Keratinocyte (primary cell): ENCODE data around the gene CHST8. TPM values are rescaled to one million over a fixed set of nuclear protein-coding genes. Genes with fewer than 3 reads are reported as not detected.

Experiments used
- DNase-seq: peaks from one replicate; pipeline ENCODE4 v3.0.0-alpha.2; 2011; ENCODE audit warnings: low read depth, missing footprints, low spot score
- FAIRE-seq: peaks from 2 replicates; lab custom pipeline; 2011; peaks lifted over from hg19 to GRCh38; lab: Jason Lieb, UNC
- H2AFZ ChIP-seq: 2 replicates; pipeline ENCODE4 v1.6.0; 2012; ENCODE audit warnings: low read length, control low read depth, inconsistent platforms; ENCODE audit not compliant: control insufficient read depth
- H3K27ac ChIP-seq: 2 replicates; pipeline ENCODE4 v1.5.1; 2011; ENCODE audit warnings: low read length; ENCODE audit not compliant: control insufficient read depth, insufficient read depth
- H3K27me3 ChIP-seq: 3 replicates; pipeline ENCODE4 v1.6.0; 2011; ENCODE audit warnings: low read length; ENCODE audit not compliant: control insufficient read depth, insufficient read depth; ENCODE audit errors: extremely low read depth
- H3K36me3 ChIP-seq, 2 experiments: 2 replicates in 1 of 2; 3 replicates in 1 of 2; pipeline ENCODE4 v1.5.1; 2011; ENCODE audit warnings: low read length in 2 of 2, mild to moderate bottlenecking in 1 of 2; ENCODE audit not compliant: control insufficient read depth in 2 of 2, insufficient read depth in 2 of 2; ENCODE audit errors: extremely low read depth in 1 of 2
- H3K4me1 ChIP-seq: 3 replicates; pipeline ENCODE4 v1.5.1; 2011; ENCODE audit warnings: low read length; ENCODE audit not compliant: control insufficient read depth, insufficient read depth; ENCODE audit errors: extremely low read depth
- H3K4me2 ChIP-seq: 3 replicates; pipeline ENCODE4 v1.6.0; 2011; ENCODE audit warnings: low read depth, low read length; ENCODE audit not compliant: control insufficient read depth, insufficient read depth; ENCODE audit errors: extremely low read depth
- H3K4me3 ChIP-seq, 3 experiments: fragments of 200-600 bp in 1 of 3; sonication (generic) in 1 of 3; 2 replicates in 2 of 3; 3 replicates in 1 of 3; pipeline ENCODE4 v1.5.1; 2011 to 2016; ENCODE audit warnings: low read length in 3 of 3, mild to moderate bottlenecking in 3 of 3, control low read depth in 2 of 3, inconsistent platforms in 1 of 3, low read depth in 1 of 3, mixed read lengths in 1 of 3, mixed run types in 1 of 3, moderate library complexity in 1 of 3; ENCODE audit not compliant: control insufficient read depth in 2 of 3, insufficient read depth in 2 of 3; ENCODE audit errors: extremely low read depth in 1 of 3
- H3K79me2 ChIP-seq: 2 replicates; pipeline ENCODE4 v1.6.0; 2012; ENCODE audit warnings: low read length; ENCODE audit not compliant: control insufficient read depth, insufficient read depth
- H3K9ac ChIP-seq: 3 replicates; pipeline ENCODE4 v1.6.0; 2011; ENCODE audit warnings: low read length; ENCODE audit not compliant: control insufficient read depth, insufficient read depth; ENCODE audit errors: extremely low read depth
- H3K9me1 ChIP-seq: 3 replicates; pipeline ENCODE4 v1.6.0; 2011; ENCODE audit warnings: low read length; ENCODE audit not compliant: control insufficient read depth, insufficient read depth; ENCODE audit errors: extremely low read depth
- H3K9me3 ChIP-seq: 2 replicates; pipeline ENCODE4 v1.5.1; 2012; ENCODE audit warnings: low read depth, low read length; ENCODE audit not compliant: control insufficient read depth
- H4K20me1 ChIP-seq: 3 replicates; pipeline ENCODE4 v1.6.0; 2011; ENCODE audit warnings: low read length; ENCODE audit not compliant: control insufficient read depth, insufficient read depth; ENCODE audit errors: extremely low read depth
- EZH2 ChIP-seq: IDR thresholded peaks from one replicate; pipeline ENCODE4 v1.6.1; 2012; ENCODE audit warnings: inconsistent platforms, mild to moderate bottlenecking, low read length, moderate library complexity
- dilution Hi-C: fragments of 300-500 bp; cut with MboI; formaldehyde crosslinking; loops from one replicate; pipeline ENCODE4 v1.7.0; 2020; ENCODE audit warnings: low sequenced_read_pairs; ENCODE audit not compliant: extremely low pct_ligation_motif_present
- polyA plus RNA-seq, 5 experiments: library from polyadenylated mRNA; depleted of rRNA in 3 of 5; stranded (reverse) in 3 of 5; stranded (forward) in 1 of 5; unstranded in 1 of 5; fragments of >200 nt; gene quantifications; 1 replicate in 1 of 5; 2 replicates in 3 of 5; 3 replicates in 1 of 5; pipeline versions ENCODE4 v1.2.1 to v1.2.3, GENCODE V29; 2011 to 2012; ENCODE audit warnings: missing spikeins in 2 of 5, low read depth in 1 of 5, low replicate concordance in 1 of 5
- TF ChIP-seq, protein P1 (sequence below), 3 experiments: IDR thresholded peaks in 1 of 3; conservative IDR thresholded peaks in 1 of 3; optimal IDR thresholded peaks in 1 of 3; 2 replicates in 2 of 3; 3 replicates in 1 of 3; pipeline versions ENCODE3 to v1.5.1; 2011; ENCODE audit warnings: low read length in 3 of 3, mild to moderate bottlenecking in 3 of 3, moderate library complexity in 2 of 3, control low read depth in 1 of 3, inconsistent platforms in 1 of 3; ENCODE audit not compliant: insufficient read depth in 2 of 3; ENCODE audit errors: extremely low read depth in 1 of 3

CHST8 gene
- polyA plus RNA-seq, 1 donor (not counting 4 experiments of a cell fraction or from before 2014, with no cell fraction given): not detected

GRCh38 chr19:33763633-33764371 lies 142.0 kb downstream of the CHST8 start:
- Histone ChIP-seq H3K4me1 (no peaks in the 10 kb centered on the region), H3K9me3 (no peaks in the 10 kb centered on the region), H3K27me3 (no peaks in the 10 kb centered on the region), H4K20me1 (no peaks in the 10 kb centered on the region), H3K9me1 (no peaks in the 10 kb centered on the region), H3K27ac (no peak overlapping the region), H3K4me3 (no peak overlapping the region), H3K9ac (no peak overlapping the region), H3K79me2 (no peaks in the 10 kb centered on the region), H3K4me2 (no peak overlapping the region), H3K36me3 (no peaks in the 10 kb centered on the region), H2AFZ (no peak overlapping the region)
- no peak for FAIRE-seq
- no peak for DNase-seq
- dilution Hi-C loops: no loop called here
- TF ChIP-seq, protein P1, sequence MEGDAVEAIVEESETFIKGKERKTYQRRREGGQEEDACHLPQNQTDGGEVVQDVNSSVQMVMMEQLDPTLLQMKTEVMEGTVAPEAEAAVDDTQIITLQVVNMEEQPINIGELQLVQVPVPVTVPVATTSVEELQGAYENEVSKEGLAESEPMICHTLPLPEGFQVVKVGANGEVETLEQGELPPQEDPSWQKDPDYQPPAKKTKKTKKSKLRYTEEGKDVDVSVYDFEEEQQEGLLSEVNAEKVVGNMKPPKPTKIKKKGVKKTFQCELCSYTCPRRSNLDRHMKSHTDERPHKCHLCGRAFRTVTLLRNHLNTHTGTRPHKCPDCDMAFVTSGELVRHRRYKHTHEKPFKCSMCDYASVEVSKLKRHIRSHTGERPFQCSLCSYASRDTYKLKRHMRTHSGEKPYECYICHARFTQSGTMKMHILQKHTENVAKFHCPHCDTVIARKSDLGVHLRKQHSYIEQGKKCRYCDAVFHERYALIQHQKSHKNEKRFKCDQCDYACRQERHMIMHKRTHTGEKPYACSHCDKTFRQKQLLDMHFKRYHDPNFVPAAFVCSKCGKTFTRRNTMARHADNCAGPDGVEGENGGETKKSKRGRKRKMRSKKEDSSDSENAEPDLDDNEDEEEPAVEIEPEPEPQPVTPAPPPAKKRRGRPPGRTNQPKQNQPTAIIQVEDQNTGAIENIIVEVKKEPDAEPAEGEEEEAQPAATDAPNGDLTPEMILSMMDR (optimal IDR thresholded peaks at IDR 0.05 in 1 of 3, IDR thresholded peaks at IDR 0.05 in 1 of 3, conservative IDR thresholded peaks at IDR 0.05 in 1 of 3; ENCODE audit: extremely low read depth in 1 of 3, insufficient read depth in 2 of 3, low read length in 3 of 3): no peak
- no peak for TF ChIP-seq EZH2

DNA sequence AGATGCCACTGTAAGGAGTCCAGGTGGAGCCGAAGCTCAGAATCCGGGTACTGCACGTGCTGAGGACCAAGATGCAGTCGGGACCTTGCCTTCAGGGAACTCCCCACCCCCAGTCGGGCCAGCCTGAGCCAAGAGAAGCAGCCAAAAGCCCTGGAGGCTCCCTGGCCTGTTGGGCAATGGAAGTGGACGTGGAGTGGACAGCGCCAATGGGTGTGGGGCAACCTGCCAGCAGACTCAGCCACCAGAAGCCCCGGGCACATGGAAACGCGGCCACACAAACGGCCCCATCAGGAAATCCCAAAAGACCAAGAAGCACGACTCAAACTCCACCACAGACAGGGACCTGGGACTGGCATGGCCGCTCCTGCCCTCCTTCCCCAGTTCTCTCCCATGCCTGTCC lies 144.9 kb downstream of the CHST8 start:
- Histone ChIP-seq H2AFZ (no peak overlapping the region), H4K20me1 (no peaks in the 10 kb centered on the region), H3K79me2 (no peaks in the 10 kb centered on the region), H3K9me1 (no peaks in the 10 kb centered on the region), H3K4me3 (no peak overlapping the region), H3K27me3 (no peaks in the 10 kb centered on the region), H3K9me3 (no peaks in the 10 kb centered on the region), H3K4me1 (no peaks in the 10 kb centered on the region), H3K27ac (no peak overlapping the region), H3K36me3 (no peaks in the 10 kb centered on the region), H3K4me2 (no peak overlapping the region), H3K9ac (no peak overlapping the region)
- no peak for DNase-seq
- dilution Hi-C loops: no loop called here
- no peak for FAIRE-seq
- TF ChIP-seq, protein P1 (optimal IDR thresholded peaks at IDR 0.05 in 1 of 3, IDR thresholded peaks at IDR 0.05 in 1 of 3, conservative IDR thresholded peaks at IDR 0.05 in 1 of 3; ENCODE audit: extremely low read depth in 1 of 3, insufficient read depth in 2 of 3, low read length in 3 of 3): no peak
- TF ChIP-seq EZH2: no peak
